PC-9 (cell line): ENCODE measurements around the gene LMAN1.

Experiments used
- EZH2 ChIP-seq: fragments of 200-600 bp; sonication (generic); IDR thresholded peaks from 2 replicates; pipeline ENCODE4 v1.8.0; 2017; ENCODE audit warnings: antibody characterized with exemption, low read depth
- TF ChIP-seq, protein P1 (sequence below): fragments of 200-600 bp; sonication (generic); conservative IDR thresholded peaks from 2 replicates; pipeline ENCODE4 v1.6.1; 2017; ENCODE audit warnings: mixed run types, antibody characterized with exemption, mild to moderate bottlenecking, moderate library complexity

DNA sequence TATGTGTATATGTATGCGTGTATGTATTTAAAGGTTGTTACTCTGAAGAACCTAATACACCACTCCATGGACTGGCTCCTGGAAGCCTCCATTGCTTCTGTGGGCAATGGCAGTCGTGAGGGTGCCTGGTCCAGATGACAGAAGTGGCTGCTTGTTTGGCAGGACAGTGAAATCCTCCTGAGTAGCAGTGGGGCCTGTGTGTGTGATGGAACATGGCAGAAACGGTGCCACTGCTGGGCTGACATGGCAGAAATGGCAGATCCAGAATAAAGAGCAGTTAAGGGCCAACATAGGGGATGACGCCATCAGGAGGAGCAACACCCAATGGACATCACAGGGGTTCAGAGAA is 34.5 kb downstream of the LMAN1 start:
- TF ChIP-seq, protein P1, sequence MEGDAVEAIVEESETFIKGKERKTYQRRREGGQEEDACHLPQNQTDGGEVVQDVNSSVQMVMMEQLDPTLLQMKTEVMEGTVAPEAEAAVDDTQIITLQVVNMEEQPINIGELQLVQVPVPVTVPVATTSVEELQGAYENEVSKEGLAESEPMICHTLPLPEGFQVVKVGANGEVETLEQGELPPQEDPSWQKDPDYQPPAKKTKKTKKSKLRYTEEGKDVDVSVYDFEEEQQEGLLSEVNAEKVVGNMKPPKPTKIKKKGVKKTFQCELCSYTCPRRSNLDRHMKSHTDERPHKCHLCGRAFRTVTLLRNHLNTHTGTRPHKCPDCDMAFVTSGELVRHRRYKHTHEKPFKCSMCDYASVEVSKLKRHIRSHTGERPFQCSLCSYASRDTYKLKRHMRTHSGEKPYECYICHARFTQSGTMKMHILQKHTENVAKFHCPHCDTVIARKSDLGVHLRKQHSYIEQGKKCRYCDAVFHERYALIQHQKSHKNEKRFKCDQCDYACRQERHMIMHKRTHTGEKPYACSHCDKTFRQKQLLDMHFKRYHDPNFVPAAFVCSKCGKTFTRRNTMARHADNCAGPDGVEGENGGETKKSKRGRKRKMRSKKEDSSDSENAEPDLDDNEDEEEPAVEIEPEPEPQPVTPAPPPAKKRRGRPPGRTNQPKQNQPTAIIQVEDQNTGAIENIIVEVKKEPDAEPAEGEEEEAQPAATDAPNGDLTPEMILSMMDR = no peak
- no peak for TF ChIP-seq EZH2
